Prostate gland (tissue), 2 donors: Measurements from ENCODE around the gene PALM3. TPM values are rescaled to one million over a fixed set of nuclear protein-coding genes. Genes with fewer than 3 reads are reported as not detected.
"Not testable (repeated sequence)": the region's sequence is repeated elsewhere in the genome, so short reads cannot be mapped to it uniquely, and the experiment has no call there.

Experiments
- DNase-seq: peaks from one replicate; pipeline ENCODE4 v3.0.0-alpha.2; 2019; ENCODE audit warnings: low spot score
- H3K27ac ChIP-seq, 2 donors: fragments of 200-600 bp; sonication (generic); 2 replicates each; pipeline ENCODE4 v1.5.1; 2017 to 2019
- H3K27me3 ChIP-seq: fragments of 200-600 bp; sonication (generic); replicated peaks from 2 replicates; pipeline ENCODE4 v1.5.1; 2019; ENCODE audit not compliant: insufficient read depth
- H3K36me3 ChIP-seq, 2 donors: fragments of 200-600 bp; sonication (generic); 1 replicate in 1 of 2; 2 replicates in 1 of 2; pipeline versions ENCODE4 v1.5.1 to v1.8.1; 2017 to 2019
- H3K4me1 ChIP-seq: fragments of 200-600 bp; sonication (generic); replicated peaks from 2 replicates; pipeline ENCODE4 v1.5.1; 2019
- H3K4me3 ChIP-seq, 2 donors: fragments of 200-600 bp; sonication (generic); 2 replicates each; pipeline ENCODE4 v1.5.1; 2017 to 2019
- H3K9me3 ChIP-seq: fragments of 200-600 bp; sonication (generic); 2 replicates; pipeline ENCODE4 v1.5.1; 2017
- CTCF ChIP-seq, 4 experiments: fragments of 200-600 bp in 2 of 4; fragments of 450-650 bp in 2 of 4; sonication (generic) in 2 of 4; IDR thresholded peaks; 1 replicate in 3 of 4; 2 replicates in 1 of 4; pipeline ENCODE4 v1.5.1; 2016 to 2019; ENCODE audit warnings: antibody characterized with exemption in 4 of 4, mild to moderate bottlenecking in 2 of 4, moderate library complexity in 2 of 4
- POLR2A ChIP-seq: fragments of 450-650 bp; IDR thresholded peaks from one replicate; pipeline ENCODE4 v1.6.1; 2016; ENCODE audit warnings: antibody characterized with exemption, mild to moderate bottlenecking
- POLR2AphosphoS5 ChIP-seq: sonication (generic); formaldehyde crosslinking; IDR thresholded peaks from one replicate; pipeline ENCODE4 v1.6.1; 2017; ENCODE audit warnings: antibody characterized with exemption
- WGBS: methylation state at CpG from one replicate; pipeline ENCODE4 v1.1.5; 2018; 5-methylcytosine and 5-hydroxymethylcytosine counted together
- intact Hi-C: fragments of 100-400 bp; cut with DNase I; formaldehyde crosslinking; loops from one replicate; pipeline ENCODE4 v1.14.2; 2022
- total RNA-seq, 2 donors: library from RNA; depleted of rRNA; stranded (reverse); fragments of >200 nt; gene quantifications; one replicate each; pipeline ENCODE4 v1.1.0, GENCODE V29; 2016

PALM3 gene
- total RNA-seq, 2 donors from 2014 or later, result 1.8 to 16.1 TPM

- Histone ChIP-seq H3K9me3 (no peaks in the 10 kb centered on the region), H3K4me3 (no peak overlapping the region), H3K4me1 (no peaks in the 10 kb centered on the region), H3K27me3 (no peaks in the 10 kb centered on the region), H3K36me3 (no peaks in the 10 kb centered on the region), H3K27ac (no peak overlapping the region)
- TF ChIP-seq POLR2AphosphoS5 (no peak), CTCF (IDR thresholded peaks at IDR 0.05) (no peak), POLR2A (no peak)
- DNase-seq, result no peak
- intact Hi-C loops, result no loop called here
- WGBS, result 96% methylated on average over 4 of the region's 4 CpGs
Measured at GRCh38 chr19:14050512-14050911, 11.4 kb downstream of the PALM3 start.

GRCh38 chr19:14048443-14049153 is 13.3 kb downstream of the PALM3 start:
- no peak overlapping the region for H3K27ac ChIP-seq
- H3K4me1 ChIP-seq, result no peaks in the 10 kb centered on the region
- H3K4me3 ChIP-seq, result no peak overlapping the region
- TF ChIP-seq CTCF (IDR thresholded peaks at IDR 0.05), result peak; percentile 29 to 59 (median 48)
- TF ChIP-seq POLR2A, result no peak
- TF ChIP-seq POLR2AphosphoS5, result no peak
- WGBS, result 83% methylated on average over 8 of the region's 8 CpGs
- no peaks in the 10 kb centered on the region for H3K27me3 ChIP-seq
- no peaks in the 10 kb centered on the region for H3K36me3 ChIP-seq
- H3K9me3 ChIP-seq, result no peaks in the 10 kb centered on the region
- DNase-seq, result no peak
- intact Hi-C loops, result no loop called here

GRCh38 chr19:14047866-14048265 is 14.0 kb downstream of the PALM3 start:
- H3K9me3 ChIP-seq, H3K27ac ChIP-seq, DNase-seq, H3K36me3 ChIP-seq, H3K4me3 ChIP-seq, intact Hi-C loops, H3K27me3 ChIP-seq, H3K4me1 ChIP-seq: not testable (repeated sequence)
- 91% methylated on average over 10 of the region's 10 CpGs for WGBS

- intact Hi-C loops, H3K27ac ChIP-seq, DNase-seq, H3K9me3 ChIP-seq, H3K27me3 ChIP-seq, H3K36me3 ChIP-seq, H3K4me1 ChIP-seq, H3K4me3 ChIP-seq: not testable (repeated sequence)
- TF ChIP-seq POLR2AphosphoS5 (peak; percentile 19), CTCF (IDR thresholded peaks at IDR 0.05) (peak in 3 of 4 experiments; percentile 46 to 56 (median 50))
- 65% methylated on average over 19 of the region's 19 CpGs for WGBS
Measured at GRCh38 chr19:14042659-14043608, 18.9 kb downstream of the PALM3 start.

- DNase-seq, result no peak
- Histone ChIP-seq H3K27me3 (no peaks in the 10 kb centered on the region), H3K36me3 (no peaks in the 10 kb centered on the region), H3K27ac (no peak overlapping the region), H3K9me3 (no peaks in the 10 kb centered on the region), H3K4me1 (no peaks in the 10 kb centered on the region), H3K4me3 (no peak overlapping the region)
- intact Hi-C loops, result no loop called here
- TF ChIP-seq POLR2A, result no peak
- TF ChIP-seq CTCF (IDR thresholded peaks at IDR 0.05), result no peak
- no peak for TF ChIP-seq POLR2AphosphoS5
- 97% methylated on average over 7 of the region's 7 CpGs for WGBS
Measured at GRCh38 chr19:14039181-14039580, 22.7 kb downstream of the PALM3 start.
